C4-2B (cell line): ENCODE measurements around the gene KCP.

ENCODE experiments used
- H3K27ac ChIP-seq: fragments of 450-650 bp; 2 replicates; pipeline ENCODE4 v1.5.1; 2017
- ZFX ChIP-seq: fragments of 450-650 bp; IDR thresholded peaks from 2 replicates; pipeline ENCODE4 v1.6.1; 2017
- TF ChIP-seq, protein P1 (sequence below): fragments of 450-650 bp; conservative IDR thresholded peaks from 2 replicates; pipeline ENCODE4 v1.5.1; 2017; ENCODE audit warnings: mild to moderate bottlenecking

Gene KCP

DNA sequence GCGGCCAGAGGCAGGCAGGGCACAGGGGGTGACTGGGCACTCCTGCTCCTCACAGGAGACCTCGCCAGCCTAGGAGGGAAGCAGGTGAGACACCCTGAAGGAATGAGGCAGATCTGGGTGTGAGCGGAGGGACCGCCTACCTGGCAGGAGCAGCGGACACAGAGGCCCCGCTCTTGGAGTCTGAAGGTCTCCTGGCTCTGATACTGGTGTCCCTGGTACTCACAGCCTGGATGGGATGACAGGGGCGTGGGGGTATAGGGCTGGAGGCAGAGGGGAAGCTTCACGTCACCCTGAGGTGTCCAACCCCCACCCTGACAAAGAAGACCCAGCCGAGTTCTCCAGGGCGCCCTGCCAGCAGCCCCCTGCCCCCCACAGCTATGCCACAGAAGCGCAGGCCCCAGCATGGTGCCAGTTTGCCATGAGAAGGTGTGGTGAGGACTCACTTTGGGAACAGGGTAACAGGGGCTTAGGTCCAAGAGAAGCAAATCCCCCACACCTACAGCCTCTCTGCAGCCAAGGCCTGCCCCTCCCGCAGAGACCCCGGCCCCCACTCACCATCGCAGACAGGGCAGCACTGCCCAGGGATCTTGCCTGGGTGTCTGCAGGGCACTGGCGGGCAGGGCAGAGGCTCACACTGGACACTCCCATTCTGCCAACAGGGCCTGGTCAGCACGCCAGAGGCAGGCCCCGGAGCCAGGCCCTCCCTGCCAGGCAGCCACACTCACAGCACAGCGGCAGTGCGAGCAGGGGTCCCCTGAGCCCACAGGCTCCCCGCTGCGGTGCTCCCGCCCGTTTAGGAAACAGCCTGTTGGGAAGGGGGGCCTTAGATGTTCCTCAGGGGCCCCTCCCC lies 17.0 kb downstream of the KCP start:
- TF ChIP-seq, protein P1, sequence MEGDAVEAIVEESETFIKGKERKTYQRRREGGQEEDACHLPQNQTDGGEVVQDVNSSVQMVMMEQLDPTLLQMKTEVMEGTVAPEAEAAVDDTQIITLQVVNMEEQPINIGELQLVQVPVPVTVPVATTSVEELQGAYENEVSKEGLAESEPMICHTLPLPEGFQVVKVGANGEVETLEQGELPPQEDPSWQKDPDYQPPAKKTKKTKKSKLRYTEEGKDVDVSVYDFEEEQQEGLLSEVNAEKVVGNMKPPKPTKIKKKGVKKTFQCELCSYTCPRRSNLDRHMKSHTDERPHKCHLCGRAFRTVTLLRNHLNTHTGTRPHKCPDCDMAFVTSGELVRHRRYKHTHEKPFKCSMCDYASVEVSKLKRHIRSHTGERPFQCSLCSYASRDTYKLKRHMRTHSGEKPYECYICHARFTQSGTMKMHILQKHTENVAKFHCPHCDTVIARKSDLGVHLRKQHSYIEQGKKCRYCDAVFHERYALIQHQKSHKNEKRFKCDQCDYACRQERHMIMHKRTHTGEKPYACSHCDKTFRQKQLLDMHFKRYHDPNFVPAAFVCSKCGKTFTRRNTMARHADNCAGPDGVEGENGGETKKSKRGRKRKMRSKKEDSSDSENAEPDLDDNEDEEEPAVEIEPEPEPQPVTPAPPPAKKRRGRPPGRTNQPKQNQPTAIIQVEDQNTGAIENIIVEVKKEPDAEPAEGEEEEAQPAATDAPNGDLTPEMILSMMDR, result no peak
- TF ChIP-seq ZFX, result no peak
- H3K27ac ChIP-seq, result no peak overlapping the region

DNA sequence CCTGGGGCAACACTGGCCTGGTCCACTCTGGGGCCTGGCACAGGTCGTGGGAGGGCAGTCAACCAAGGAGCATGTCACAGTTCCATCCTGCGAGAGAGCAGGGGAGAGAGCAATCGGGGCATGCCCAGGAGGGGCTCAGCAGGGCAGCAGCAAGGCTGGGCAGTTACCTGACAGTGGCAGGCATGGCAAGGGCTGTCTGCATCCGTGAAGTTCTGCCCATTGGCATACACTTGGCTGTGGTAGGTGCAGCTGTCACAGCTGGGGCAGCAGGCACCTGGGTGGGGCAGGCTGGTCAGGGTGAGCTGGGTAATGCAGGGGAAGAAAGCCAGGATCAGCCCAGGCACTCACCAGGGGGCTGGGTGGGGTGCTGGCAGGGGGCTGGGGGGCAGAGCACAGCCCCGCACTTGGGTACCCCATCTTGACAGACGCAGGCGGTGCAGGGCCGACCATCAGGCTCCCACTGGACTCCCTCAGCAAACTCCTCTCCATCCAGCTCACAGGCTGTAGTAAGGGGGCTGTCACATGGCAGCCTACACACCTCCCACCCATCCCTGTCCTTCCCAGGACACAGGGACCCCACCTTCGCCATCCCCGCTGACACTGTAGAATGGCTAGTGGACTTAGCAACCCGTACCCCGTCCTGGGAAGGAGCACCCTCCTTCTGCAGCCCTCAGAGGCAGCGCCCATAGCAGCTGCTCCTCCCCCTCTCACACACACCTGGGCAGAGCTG lies 17.8 kb downstream of the KCP start:
- no peak overlapping the region for H3K27ac ChIP-seq

DNA sequence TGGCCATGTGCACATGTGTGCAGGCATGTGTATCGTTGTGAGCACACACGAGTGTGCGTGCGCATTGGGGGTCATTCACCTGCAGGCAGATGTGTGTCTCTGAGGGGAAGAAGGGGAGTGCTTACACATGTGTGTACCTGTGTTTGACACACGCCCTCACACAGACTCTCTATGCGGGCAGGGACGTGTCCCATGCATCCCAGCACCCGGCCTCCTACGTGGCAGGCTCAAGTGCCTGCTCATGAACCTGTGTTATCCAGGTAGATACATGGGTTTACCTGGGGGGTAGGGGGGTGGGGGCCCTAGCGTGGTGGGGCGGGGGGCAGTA lies 18.6 kb downstream of the KCP start:
- no peak for TF ChIP-seq ZFX
- TF ChIP-seq, protein P1, result no peak
- no peak overlapping the region for H3K27ac ChIP-seq

More for the DNA sequence above, 17.8 kb downstream of the KCP start:
- no peak for TF ChIP-seq ZFX
- TF ChIP-seq, protein P1, result no peak

DNA sequence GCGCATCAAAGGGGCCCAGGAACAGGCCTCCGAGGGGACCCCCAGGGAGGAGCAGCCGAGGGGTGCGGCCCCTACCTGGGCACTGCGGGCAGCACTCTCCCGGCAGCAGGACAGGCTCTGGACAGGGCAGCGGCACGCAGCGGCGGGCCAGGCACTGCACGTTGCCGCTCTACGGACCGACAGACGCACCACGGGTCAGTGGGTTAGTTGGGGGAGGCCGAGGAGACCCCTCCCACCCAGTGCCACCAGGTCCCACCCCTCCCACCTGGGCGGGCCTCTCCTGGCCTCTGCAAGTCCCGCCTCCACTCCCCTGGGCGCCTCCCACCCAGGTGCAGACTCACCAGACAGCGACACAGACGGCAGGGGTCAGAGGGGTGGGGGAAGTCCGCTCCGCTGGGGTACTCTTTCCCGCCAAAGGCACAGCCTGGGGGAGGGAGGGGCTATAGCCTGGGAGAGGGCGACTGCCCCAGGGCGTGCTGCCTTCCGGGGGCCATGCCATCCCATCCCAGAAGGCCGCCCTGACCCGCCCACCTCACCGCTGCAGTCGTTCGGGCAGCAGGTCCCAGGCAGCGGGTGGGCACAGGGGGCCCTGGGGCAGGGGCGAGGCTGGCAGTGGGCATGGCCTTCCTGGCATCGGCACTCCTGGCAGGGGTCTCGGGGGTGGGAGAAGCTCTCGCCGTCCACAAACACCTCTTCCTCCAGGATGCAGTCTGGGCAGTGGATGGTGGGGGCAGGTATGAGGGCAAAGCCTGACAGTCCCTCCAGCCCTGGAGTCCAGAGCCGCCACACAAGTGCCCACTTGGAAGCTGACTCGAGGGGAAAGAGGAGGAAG lies 19.2 kb downstream of the KCP start:
- H3K27ac ChIP-seq, result no peak overlapping the region
- TF ChIP-seq, protein P1, result no peak
- TF ChIP-seq ZFX, result no peak

DNA sequence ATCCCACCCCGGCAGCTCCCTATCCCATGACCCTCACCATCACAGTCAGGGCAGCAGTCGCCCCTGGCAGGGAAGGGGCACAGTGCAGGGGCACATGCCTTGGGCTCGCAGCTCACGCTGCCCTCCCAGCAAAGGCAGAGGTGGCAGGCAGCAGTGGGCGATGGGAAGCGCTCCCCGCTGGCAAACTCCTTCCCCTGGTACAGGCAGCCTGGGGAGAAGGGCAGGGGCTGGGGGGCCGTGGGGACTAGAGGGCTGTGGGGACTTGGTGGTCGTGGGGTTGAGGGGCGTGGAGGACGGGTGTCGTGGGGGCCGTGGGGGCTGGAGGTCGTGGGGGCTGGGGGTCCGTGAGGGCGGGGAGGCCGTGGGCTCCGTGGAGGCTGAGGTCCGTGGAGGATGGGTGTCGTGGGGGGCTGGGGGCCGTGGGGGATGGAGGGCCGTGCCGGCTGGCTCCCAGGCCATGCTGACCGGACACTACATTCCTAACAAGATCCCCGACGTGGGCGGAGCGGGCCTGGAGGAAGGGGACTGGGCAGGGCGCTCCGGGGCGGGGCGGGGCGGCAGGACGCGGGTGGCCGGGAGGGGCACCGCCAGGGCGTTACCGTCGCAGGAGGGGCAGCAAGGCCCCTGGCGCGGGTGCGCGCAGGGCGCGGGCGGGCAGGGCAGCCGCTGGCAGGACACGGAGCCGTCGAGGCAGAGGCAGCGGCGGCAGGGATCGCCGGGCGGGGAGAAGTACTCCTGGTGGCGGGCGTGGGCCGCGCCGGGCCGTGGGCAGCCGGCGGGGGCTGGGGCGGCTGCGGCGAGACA lies 20.0 kb downstream of the KCP start:
- H3K27ac ChIP-seq, result no peak overlapping the region
- TF ChIP-seq ZFX, result no peak
- TF ChIP-seq, protein P1, result no peak

DNA sequence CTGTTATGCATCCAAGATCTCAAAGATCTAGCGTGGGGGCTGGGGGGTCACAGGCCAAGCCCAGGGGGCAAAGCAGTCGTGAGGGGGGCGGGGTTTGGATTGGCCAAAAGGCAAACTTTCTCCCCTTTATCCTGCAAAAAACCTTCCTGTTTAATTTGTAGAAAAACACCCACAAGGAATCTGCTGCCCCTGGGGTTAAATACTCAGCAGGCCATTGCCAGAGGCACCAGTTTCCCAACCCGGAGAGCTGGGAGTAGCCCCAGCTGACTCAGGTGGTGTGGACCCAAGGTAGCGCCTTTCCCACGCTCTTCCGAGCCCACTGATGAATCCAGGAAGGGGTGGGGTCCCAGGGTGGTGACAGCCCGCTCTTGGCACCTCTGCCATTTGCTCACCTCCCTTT lies 21.4 kb downstream of the KCP start:
- TF ChIP-seq ZFX, result no peak
- TF ChIP-seq, protein P1, result no peak
- H3K27ac ChIP-seq, result no peak overlapping the region
